ENCODE measurements around the gene PSTPIP1. TPM values are rescaled to one million over a fixed set of nuclear protein-coding genes. Genes with fewer than 3 reads are reported as not detected.

PSTPIP1 gene
- polyA plus RNA-seq, 1 donor from 2014 or later: not detected

- Histone ChIP-seq H3K27ac (ENCODE audit: low read length) (no peak overlapping the region), H3K4me2 (ENCODE audit: low read length) (no peak overlapping the region), H3K36me3 (ENCODE audit: insufficient read depth, low read length) (no peaks in the 10 kb centered on the region), H3K4me3 (ENCODE audit: low read length) (no peak overlapping the region), H3K9me3 (ENCODE audit: low read length) (no peaks in the 10 kb centered on the region), H2AFZ (ENCODE audit: low read depth, low read length) (no peak overlapping the region), H3K9ac (ENCODE audit: low read length) (no peak overlapping the region), H3K27me3 (ENCODE audit: insufficient read depth, low read depth, low read length) (no peaks in the 10 kb centered on the region), H3F3A (ENCODE audit: insufficient read depth, low read length, poor library complexity, severe bottlenecking) (no peaks in the 10 kb centered on the region), H4K20me1 (ENCODE audit: insufficient read depth) (no peaks in the 10 kb centered on the region), H3K79me2 (replicated peaks; ENCODE audit: insufficient read depth, low read length) (no peaks in the 10 kb centered on the region), H3K9me2 (ENCODE audit: insufficient read depth, low read length) (no peaks in the 10 kb centered on the region)
- TF ChIP-seq REST (IDR thresholded peaks at IDR 0.05; ENCODE audit: borderline replicate concordance) (no peak), SMC3 (conservative IDR thresholded peaks at IDR 0.05; ENCODE audit: poor library complexity) (no peak), CTCF (IDR thresholded peaks at IDR 0.05; ENCODE audit: poor library complexity, severe bottlenecking) (no peak), RAD21 (conservative IDR thresholded peaks at IDR 0.05) (no peak), TAF1 (IDR thresholded peaks at IDR 0.05; ENCODE audit: low read depth) (no peak), EZH2 (IDR thresholded peaks at IDR 0.05; ENCODE audit: borderline replicate concordance, insufficient read depth, low read length, poor library complexity, severe bottlenecking) (no peak), EP300 (conservative IDR thresholded peaks at IDR 0.05; ENCODE audit: poor library complexity, severe bottlenecking) (no peak), MXI1 (conservative IDR thresholded peaks at IDR 0.05; ENCODE audit: poor library complexity, severe bottlenecking) (no peak), POLR2AphosphoS5 (IDR thresholded peaks at IDR 0.05) (no peak)
These were observed 18.2 kb upstream of the PSTPIP1 start for GRCh38 chr15:76976572-76977270.

- no peaks in the 10 kb centered on the region for H3K9me3 ChIP-seq (ENCODE audit: low read length)
- TF ChIP-seq TAF1 (IDR thresholded peaks at IDR 0.05; ENCODE audit: low read depth) (no peak), REST (IDR thresholded peaks at IDR 0.05; ENCODE audit: borderline replicate concordance) (no peak), MXI1 (conservative IDR thresholded peaks at IDR 0.05; ENCODE audit: poor library complexity, severe bottlenecking) (no peak), EZH2 (IDR thresholded peaks at IDR 0.05; ENCODE audit: borderline replicate concordance, insufficient read depth, low read length, poor library complexity, severe bottlenecking) (no peak), CTCF (IDR thresholded peaks at IDR 0.05; ENCODE audit: poor library complexity, severe bottlenecking) (no peak), SMC3 (conservative IDR thresholded peaks at IDR 0.05; ENCODE audit: poor library complexity) (no peak), POLR2AphosphoS5 (IDR thresholded peaks at IDR 0.05) (no peak), EP300 (conservative IDR thresholded peaks at IDR 0.05; ENCODE audit: poor library complexity, severe bottlenecking) (no peak), RAD21 (conservative IDR thresholded peaks at IDR 0.05) (no peak)
- H3K4me2 ChIP-seq (ENCODE audit: low read length): no peak overlapping the region
- H3K4me3 ChIP-seq (ENCODE audit: low read length): no peak overlapping the region
- H3K27ac ChIP-seq (ENCODE audit: low read length): no peak overlapping the region
- H3K36me3 ChIP-seq (ENCODE audit: insufficient read depth, low read length): no peaks in the 10 kb centered on the region
- H3F3A ChIP-seq (ENCODE audit: insufficient read depth, low read length, poor library complexity, severe bottlenecking): no peaks in the 10 kb centered on the region
- H3K9ac ChIP-seq (ENCODE audit: low read length): no peak overlapping the region
- no peaks in the 10 kb centered on the region for H3K9me2 ChIP-seq (ENCODE audit: insufficient read depth, low read length)
- no peaks in the 10 kb centered on the region for H4K20me1 ChIP-seq (ENCODE audit: insufficient read depth)
- H2AFZ ChIP-seq (ENCODE audit: low read depth, low read length): no peak overlapping the region
- no peaks in the 10 kb centered on the region for H3K27me3 ChIP-seq (ENCODE audit: insufficient read depth, low read depth, low read length)
- H3K79me2 ChIP-seq (replicated peaks; ENCODE audit: insufficient read depth, low read length): no peaks in the 10 kb centered on the region
These were observed 16.2 kb upstream of the PSTPIP1 start for GRCh38 chr15:76978522-76979330.

Measured in neural cell (in vitro differentiated cells).